Measurements from ENCODE around the gene MED13L. TPM values are rescaled to one million over a fixed set of nuclear protein-coding genes. Genes with fewer than 3 reads are reported as not detected.

Gene MED13L
- total and polyA plus RNA-seq, 9 donors: 31.0 to 82.7 (median 44.9) TPM

DNA sequence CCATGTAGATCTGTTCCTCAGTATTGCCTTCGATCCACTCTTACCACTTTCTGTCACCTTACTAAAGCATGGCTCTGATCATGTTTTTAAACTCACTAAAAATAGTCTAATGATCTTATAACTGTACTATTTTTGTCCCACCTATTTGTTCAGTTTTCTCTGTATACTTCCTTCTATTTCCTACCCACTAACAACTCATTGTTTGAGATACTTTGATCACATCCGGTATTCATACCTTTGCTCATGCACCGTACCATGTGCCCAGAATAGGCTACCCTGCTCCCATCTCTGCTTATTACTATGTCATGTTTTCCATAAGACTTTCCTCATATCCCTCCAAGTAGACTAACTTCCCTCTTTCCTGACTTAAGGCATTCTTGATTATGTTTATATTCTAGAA, 128.6 kb downstream of the MED13L start:
- Histone ChIP-seq H3K36me3 (ENCODE audit: control insufficient read depth, insufficient read depth, low read length) (no peaks in the 10 kb centered on the region), H3K4me3 (ENCODE audit: low read length) (no peak overlapping the region), H3K27me3 (ENCODE audit: control insufficient read depth, insufficient read depth, low read length) (no peaks in the 10 kb centered on the region), H3K27ac (ENCODE audit: low read length) (no peak overlapping the region), H3K9me3 (replicated peaks; ENCODE audit: control insufficient read depth, low read depth, low read length) (no peaks in the 10 kb centered on the region), H3K4me1 (ENCODE audit: control insufficient read depth, insufficient read depth, low read length) (peaks cover 6% of the 10 kb centered on the region)
- DNase-seq: no peak
- 100% methylated on average over 1 of the region's 3 CpGs for WGBS (ENCODE audit: insufficient coverage)

DNA sequence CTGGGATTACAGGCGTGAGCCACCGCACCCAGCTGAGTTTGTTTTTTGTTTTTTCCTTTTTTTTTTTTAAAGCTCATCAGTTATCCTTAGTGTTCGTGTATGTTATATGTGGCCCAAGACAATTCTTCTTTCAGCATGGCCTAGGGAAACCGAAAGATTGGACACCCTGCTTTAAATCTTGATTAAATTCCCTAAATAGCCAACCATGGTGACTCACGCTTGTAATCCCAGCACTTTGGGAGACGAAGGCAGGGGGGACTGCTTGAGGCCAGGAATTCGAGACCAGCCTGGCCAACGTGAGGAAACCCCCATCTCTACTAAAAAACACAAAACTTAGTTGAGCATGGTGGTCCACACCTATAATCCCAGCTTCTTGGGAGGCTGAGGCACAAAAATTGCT, 131.1 kb downstream of the MED13L start:
- Histone ChIP-seq H3K9me3 (replicated peaks; ENCODE audit: control insufficient read depth, low read depth, low read length) (no peaks in the 10 kb centered on the region), H3K27ac (ENCODE audit: low read length) (no peak overlapping the region), H3K4me3 (ENCODE audit: low read length) (no peak overlapping the region), H3K27me3 (ENCODE audit: control insufficient read depth, insufficient read depth, low read length) (no peaks in the 10 kb centered on the region), H3K4me1 (ENCODE audit: control insufficient read depth, insufficient read depth, low read length) (peaks cover 12% of the 10 kb centered on the region), H3K36me3 (ENCODE audit: control insufficient read depth, insufficient read depth, low read length) (no peaks in the 10 kb centered on the region)
- no peak for DNase-seq
- WGBS (ENCODE audit: insufficient coverage): 100% methylated on average over 2 of the region's 8 CpGs

DNA sequence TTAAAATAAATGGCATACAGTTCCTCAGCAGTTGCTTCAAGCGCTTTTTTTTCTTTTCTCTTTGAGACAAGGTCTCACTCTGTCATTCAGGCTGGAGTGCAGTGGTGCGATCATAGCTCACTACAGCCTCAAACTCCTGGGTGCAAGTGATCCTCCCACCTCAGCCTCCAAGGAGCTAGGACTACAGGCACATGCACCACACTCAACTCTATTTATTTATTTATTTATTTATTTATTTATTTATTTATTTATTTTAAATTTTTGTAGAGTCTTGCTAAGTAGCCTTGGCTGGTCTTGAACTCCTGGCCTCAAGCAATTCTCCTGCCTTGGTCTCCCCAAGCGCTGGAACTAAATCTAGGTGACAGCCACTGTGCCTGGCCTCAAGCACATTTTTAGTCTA, 132.0 kb downstream of the MED13L start:
- H3K27ac ChIP-seq (ENCODE audit: low read length): no peak overlapping the region
- no peaks in the 10 kb centered on the region for H3K9me3 ChIP-seq (replicated peaks; ENCODE audit: control insufficient read depth, low read depth, low read length)
- WGBS (ENCODE audit: insufficient coverage): 100% methylated on average over 3 of the region's 3 CpGs
- H3K36me3 ChIP-seq (ENCODE audit: control insufficient read depth, insufficient read depth, low read length): no peaks in the 10 kb centered on the region
- no peak overlapping the region for H3K4me3 ChIP-seq (ENCODE audit: low read length)
- no peaks in the 10 kb centered on the region for H3K27me3 ChIP-seq (ENCODE audit: control insufficient read depth, insufficient read depth, low read length)
- H3K4me1 ChIP-seq (ENCODE audit: control insufficient read depth, insufficient read depth, low read length): peaks cover 12% of the 10 kb centered on the region
- no peak for DNase-seq

DNA sequence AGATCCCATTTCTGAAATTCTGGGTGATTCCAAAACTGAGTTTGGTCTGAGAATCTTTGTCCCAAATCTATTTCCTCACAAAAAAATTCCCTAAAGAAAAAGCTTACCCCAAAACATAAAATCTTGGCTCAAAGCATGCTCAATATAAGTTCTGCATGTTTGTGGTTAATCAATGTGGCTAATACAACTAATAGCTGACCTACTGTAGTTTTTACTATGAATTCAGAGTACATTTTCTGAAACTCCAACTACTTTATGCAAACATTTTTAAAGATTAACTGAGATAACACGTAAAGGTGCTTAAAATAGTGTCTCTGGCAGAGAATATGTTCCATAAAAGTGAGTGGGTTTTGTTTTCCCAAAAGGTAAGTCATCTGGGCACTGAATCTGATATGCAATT, 133.1 kb downstream of the MED13L start:
- H3K4me3 ChIP-seq (ENCODE audit: low read length): no peak overlapping the region
- H3K36me3 ChIP-seq (ENCODE audit: control insufficient read depth, insufficient read depth, low read length): no peaks in the 10 kb centered on the region
- H3K4me1 ChIP-seq (ENCODE audit: control insufficient read depth, insufficient read depth, low read length): peaks cover 9% of the 10 kb centered on the region
- no peaks in the 10 kb centered on the region for H3K27me3 ChIP-seq (ENCODE audit: control insufficient read depth, insufficient read depth, low read length)
- H3K9me3 ChIP-seq (replicated peaks; ENCODE audit: control insufficient read depth, low read depth, low read length): no peaks in the 10 kb centered on the region
- peak overlapping the region; percentile 62 for H3K27ac ChIP-seq (ENCODE audit: low read length)
- no CpG with 5 or more reads among the region's 1 CpG for WGBS (ENCODE audit: insufficient coverage)
- no peak for DNase-seq

DNA sequence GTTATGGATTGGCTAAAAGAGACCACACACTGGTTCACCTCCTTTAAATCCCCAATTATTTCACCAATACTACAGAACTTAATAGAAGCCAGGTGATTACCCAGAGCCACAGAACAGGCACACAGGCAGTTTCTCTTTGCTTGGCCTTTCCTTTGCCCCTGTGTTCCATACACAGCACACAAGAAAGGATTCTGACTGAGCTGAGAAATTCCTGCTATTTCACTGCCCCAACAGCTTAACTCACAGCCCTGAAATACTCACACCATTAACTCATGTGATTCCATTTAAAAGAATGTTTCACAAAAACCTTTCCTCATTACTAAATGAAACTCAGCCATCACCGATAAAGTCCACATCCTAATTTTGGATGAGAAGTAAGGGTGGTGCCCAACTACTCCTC, 133.6 kb downstream of the MED13L start:
- no peak for DNase-seq
- no CpG with 5 or more reads among the region's 1 CpG for WGBS (ENCODE audit: insufficient coverage)
- Histone ChIP-seq H3K4me3 (ENCODE audit: low read length) (no peak overlapping the region), H3K27ac (ENCODE audit: low read length) (peak overlapping the region; percentile 62), H3K36me3 (ENCODE audit: control insufficient read depth, insufficient read depth, low read length) (no peaks in the 10 kb centered on the region), H3K4me1 (ENCODE audit: control insufficient read depth, insufficient read depth, low read length) (peaks cover 9% of the 10 kb centered on the region), H3K27me3 (ENCODE audit: control insufficient read depth, insufficient read depth, low read length) (no peaks in the 10 kb centered on the region), H3K9me3 (replicated peaks; ENCODE audit: control insufficient read depth, low read depth, low read length) (no peaks in the 10 kb centered on the region)

DNA sequence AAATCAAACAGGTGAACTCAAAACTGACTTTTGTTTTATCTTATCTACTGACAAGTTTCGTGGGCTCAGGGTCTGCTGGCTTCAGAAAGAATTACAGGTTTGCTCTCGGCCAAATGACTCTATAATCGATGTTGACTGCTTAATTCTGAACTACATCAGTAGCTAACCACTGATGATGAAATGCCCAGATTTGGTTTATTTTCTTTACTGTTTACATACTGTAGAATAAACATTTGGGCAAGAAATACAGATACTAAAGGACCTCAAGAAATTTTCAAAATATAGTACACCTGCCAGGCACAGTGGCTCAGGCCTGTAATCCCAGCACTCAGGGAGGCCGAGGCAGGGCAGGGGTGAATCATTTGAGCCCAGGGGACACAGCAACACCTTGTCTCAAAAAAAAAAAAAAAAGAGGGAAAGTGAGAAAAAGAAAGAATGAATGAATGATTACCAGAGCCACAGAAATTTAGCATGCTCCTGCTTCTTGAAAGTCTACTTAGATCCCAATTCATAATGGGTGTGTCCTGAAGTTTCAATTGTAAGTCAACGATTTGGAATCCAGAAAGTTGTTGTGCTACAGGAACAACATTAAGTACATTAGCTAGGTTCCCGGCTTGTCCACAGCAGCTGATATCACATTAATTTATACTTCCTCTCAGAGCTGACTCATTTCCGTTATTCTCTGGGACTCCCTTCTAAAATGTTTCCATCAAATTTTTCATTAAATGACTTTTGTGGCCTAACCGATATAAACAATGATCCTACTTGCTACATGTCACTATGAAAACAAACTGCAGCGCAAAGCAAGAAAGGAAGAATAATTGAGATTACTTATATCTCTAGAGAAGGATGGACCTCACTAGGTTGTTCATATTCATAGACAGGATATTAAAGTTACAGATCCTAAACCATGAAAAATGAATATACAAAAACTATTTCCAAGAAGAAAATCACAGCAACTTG, 134.3 kb downstream of the MED13L start:
- H3K4me3 ChIP-seq (ENCODE audit: low read length): no peak overlapping the region
- H3K27me3 ChIP-seq (ENCODE audit: control insufficient read depth, insufficient read depth, low read length): no peaks in the 10 kb centered on the region
- peak overlapping the region; percentile 62 for H3K27ac ChIP-seq (ENCODE audit: low read length)
- H3K9me3 ChIP-seq (replicated peaks; ENCODE audit: control insufficient read depth, low read depth, low read length): no peaks in the 10 kb centered on the region
- peaks cover 12% of the 10 kb centered on the region for H3K4me1 ChIP-seq (ENCODE audit: control insufficient read depth, insufficient read depth, low read length)
- no peaks in the 10 kb centered on the region for H3K36me3 ChIP-seq (ENCODE audit: control insufficient read depth, insufficient read depth, low read length)
- DNase-seq: peak; percentile 74
- WGBS (ENCODE audit: insufficient coverage): 37% methylated on average over 3 of the region's 9 CpGs

DNA sequence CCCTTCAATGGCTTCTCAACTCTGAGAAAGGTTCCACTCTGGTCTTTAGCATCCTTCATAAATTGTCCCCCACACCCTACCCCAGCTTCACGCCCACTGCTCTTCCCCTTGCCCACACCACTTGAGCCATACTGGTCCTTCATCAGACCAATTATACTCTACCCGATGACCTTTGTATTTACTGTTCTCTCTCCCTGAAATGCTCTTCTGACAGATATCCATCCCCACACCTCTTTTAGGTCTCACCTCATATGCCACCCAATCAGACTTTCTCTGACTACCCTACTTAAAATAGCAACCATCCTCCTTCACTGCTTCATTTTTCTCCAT, 135.7 kb downstream of the MED13L start:
- Histone ChIP-seq H3K4me1 (ENCODE audit: control insufficient read depth, insufficient read depth, low read length) (peaks cover 12% of the 10 kb centered on the region), H3K9me3 (replicated peaks; ENCODE audit: control insufficient read depth, low read depth, low read length) (no peaks in the 10 kb centered on the region), H3K27me3 (ENCODE audit: control insufficient read depth, insufficient read depth, low read length) (no peaks in the 10 kb centered on the region), H3K27ac (ENCODE audit: low read length) (no peak overlapping the region), H3K4me3 (ENCODE audit: low read length) (no peak overlapping the region), H3K36me3 (ENCODE audit: control insufficient read depth, insufficient read depth, low read length) (no peaks in the 10 kb centered on the region)
- no peak for DNase-seq
- WGBS (ENCODE audit: insufficient coverage): 90% methylated on average over 2 of the region's 2 CpGs

DNA sequence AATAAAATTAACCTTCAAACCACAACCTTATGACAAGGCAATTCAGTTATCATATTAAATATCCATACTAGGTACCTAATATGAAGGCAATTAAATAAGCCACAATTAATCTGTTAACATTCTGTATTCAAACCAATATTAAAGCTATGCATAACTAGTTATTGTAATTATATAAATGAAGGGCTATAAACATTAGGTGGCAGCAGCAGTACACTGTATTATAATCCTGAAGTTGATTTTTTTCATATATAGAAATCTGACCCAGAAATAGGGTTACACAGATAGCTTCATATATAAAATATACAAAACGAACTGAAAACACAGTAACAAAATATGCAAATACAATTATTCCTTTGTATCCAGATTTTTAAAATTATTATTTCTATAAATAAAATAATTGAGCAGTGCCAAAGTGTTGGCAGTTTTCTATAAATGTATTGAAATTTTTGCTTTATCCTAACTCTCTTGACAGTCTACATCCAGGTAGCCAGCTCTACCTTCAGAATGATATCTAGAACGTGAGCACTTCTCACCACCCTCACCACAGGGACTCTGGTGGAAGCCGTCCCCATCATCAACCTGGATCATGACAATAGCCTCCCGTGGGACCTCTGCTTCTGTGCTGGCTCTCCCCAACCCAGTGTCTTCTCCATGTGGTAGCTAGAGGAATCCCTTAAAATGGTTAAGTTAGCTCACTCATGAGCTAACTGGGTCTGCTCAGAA, 136.2 kb downstream of the MED13L start:
- Histone ChIP-seq H3K4me3 (ENCODE audit: low read length) (no peak overlapping the region), H3K27ac (ENCODE audit: low read length) (no peak overlapping the region), H3K9me3 (replicated peaks; ENCODE audit: control insufficient read depth, low read depth, low read length) (no peaks in the 10 kb centered on the region), H3K36me3 (ENCODE audit: control insufficient read depth, insufficient read depth, low read length) (no peaks in the 10 kb centered on the region), H3K27me3 (ENCODE audit: control insufficient read depth, insufficient read depth, low read length) (no peaks in the 10 kb centered on the region), H3K4me1 (ENCODE audit: control insufficient read depth, insufficient read depth, low read length) (peaks cover 12% of the 10 kb centered on the region)
- 83% methylated on average over 2 of the region's 4 CpGs for WGBS (ENCODE audit: insufficient coverage)
- DNase-seq: no peak

DNA sequence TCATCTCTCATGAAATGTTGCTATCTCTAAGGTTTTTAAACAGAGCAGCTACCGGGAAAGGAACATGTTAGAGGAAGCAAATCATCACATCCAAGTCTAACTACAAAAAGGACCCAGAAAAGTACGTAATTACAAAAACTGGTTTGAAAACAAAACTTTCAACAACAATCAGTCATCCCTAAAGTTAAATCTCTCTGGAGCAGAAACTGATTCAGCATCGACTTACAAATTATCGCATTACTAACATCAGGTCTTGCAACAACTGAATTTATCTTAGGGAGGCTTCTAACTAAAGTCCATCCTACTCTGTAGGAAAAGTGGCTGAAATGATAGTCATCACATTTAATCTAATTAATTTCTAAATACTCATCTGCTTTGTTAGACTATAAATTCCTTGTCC, 137.0 kb downstream of the MED13L start:
- DNase-seq: no peak
- no peak overlapping the region for H3K27ac ChIP-seq (ENCODE audit: low read length)
- no peaks in the 10 kb centered on the region for H3K27me3 ChIP-seq (ENCODE audit: control insufficient read depth, insufficient read depth, low read length)
- no CpG with 5 or more reads among the region's 4 CpGs for WGBS (ENCODE audit: insufficient coverage)
- H3K4me1 ChIP-seq (ENCODE audit: control insufficient read depth, insufficient read depth, low read length): peaks cover 12% of the 10 kb centered on the region
- H3K9me3 ChIP-seq (replicated peaks; ENCODE audit: control insufficient read depth, low read depth, low read length): no peaks in the 10 kb centered on the region
- no peaks in the 10 kb centered on the region for H3K36me3 ChIP-seq (ENCODE audit: control insufficient read depth, insufficient read depth, low read length)
- H3K4me3 ChIP-seq (ENCODE audit: low read length): no peak overlapping the region

DNA sequence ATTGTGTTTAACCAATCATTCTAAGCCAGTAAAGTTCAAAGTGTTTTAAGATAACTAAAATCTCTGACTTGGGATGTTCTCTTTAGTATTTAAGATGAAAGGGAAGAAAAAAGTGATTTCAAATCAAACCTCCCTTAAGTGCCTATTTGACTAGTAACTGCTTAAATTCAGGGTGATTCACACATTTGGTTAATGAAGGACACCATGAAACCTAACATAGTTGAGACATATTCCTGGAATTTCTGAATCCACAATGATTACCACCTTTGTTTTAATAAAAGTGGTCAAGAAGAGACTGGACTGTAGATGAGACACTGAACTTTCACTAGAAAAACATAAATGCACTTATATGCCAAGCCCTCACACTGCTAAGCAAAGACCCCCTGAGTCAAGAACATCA, 138.7 kb downstream of the MED13L start:
- Histone ChIP-seq H3K27ac (ENCODE audit: low read length) (no peak overlapping the region), H3K4me1 (ENCODE audit: control insufficient read depth, insufficient read depth, low read length) (peaks cover 12% of the 10 kb centered on the region), H3K9me3 (replicated peaks; ENCODE audit: control insufficient read depth, low read depth, low read length) (no peaks in the 10 kb centered on the region)

More for the DNA sequence above, 138.7 kb downstream of the MED13L start:
- Histone ChIP-seq H3K4me3 (ENCODE audit: low read length) (no peak overlapping the region), H3K27me3 (ENCODE audit: control insufficient read depth, insufficient read depth, low read length) (no peaks in the 10 kb centered on the region), H3K36me3 (ENCODE audit: control insufficient read depth, insufficient read depth, low read length) (no peaks in the 10 kb centered on the region)
- DNase-seq: no peak

All from muscle of leg (tissue), 11 donors.